ENCODE results near the gene AGK. TPM values are rescaled to one million over a fixed set of nuclear protein-coding genes. Genes with fewer than 3 reads are reported as not detected.

Gene AGK
- total and polyA plus RNA-seq, 2 of the 8 experiments (the other 6 are each of a cell fraction or from before 2014, with no cell fraction given): 25.8 to 34.0 TPM

- TF ChIP-seq SIN3A (conservative IDR thresholded peaks at IDR 0.05 in 1 of 2, IDR thresholded peaks at IDR 0.05 in 1 of 2; ENCODE audit: low read depth in 1 of 2, low read length in 2 of 2) (peak in 1 of 2 experiments; percentile 67; a peak in 1 of 4 replicates), FOSL1 (IDR thresholded peaks at IDR 0.05; ENCODE audit: insufficient read depth, low read depth, low read length) (0 out of 2 replicates have a peak, but pooled peaks have one; percentile 22), POLR2A (IDR thresholded peaks at IDR 0.05; ENCODE audit: control extremely low read depth in 1 of 2, low read depth in 2 of 2, low read length in 2 of 2) (0 out of 3 replicates have a peak, but pooled peaks of 1 of the 2 experiments have one; percentile 41), USF2 (IDR thresholded peaks at IDR 0.05; ENCODE audit: low read length) (no peak), ATF3 (IDR thresholded peaks at IDR 0.05; ENCODE audit: insufficient read depth, low read depth, low read length) (peak; percentile 38; the same call in 1 of the 2 replicates), TCF12 (IDR thresholded peaks at IDR 0.05; ENCODE audit: low read depth, low read length) (no peak), SUZ12 (IDR thresholded peaks at IDR 0.05; ENCODE audit: low read length) (0 out of 2 replicates have a peak, but pooled peaks have one; percentile 27), PHF8 (conservative IDR thresholded peaks at IDR 0.05; ENCODE audit: low read depth, low read length) (0 out of 2 replicates have a peak, but pooled peaks have one; percentile 32), SP1 (IDR thresholded peaks at IDR 0.05; ENCODE audit: low read depth, low read length) (0 out of 2 replicates have a peak, but pooled peaks have one; percentile 26), TAF1 (IDR thresholded peaks at IDR 0.05; ENCODE audit: low read depth, low read length) (peak; percentile 45; the same call in 1 of the 2 replicates), HDAC2 (IDR thresholded peaks at IDR 0.05; ENCODE audit: borderline replicate concordance in 1 of 2, low read depth in 2 of 2, low read length in 2 of 2) (no peak), KDM4A (IDR thresholded peaks at IDR 0.05; ENCODE audit: low read depth, low read length, severe bottlenecking) (peak; percentile 80), EGR1 (IDR thresholded peaks at IDR 0.05; ENCODE audit: borderline replicate concordance, low read depth, low read length) (0 out of 2 replicates have a peak, but pooled peaks have one; percentile 7), NANOG (IDR thresholded peaks at IDR 0.05; ENCODE audit: insufficient read depth, low read depth, low read length, poor library complexity, severe bottlenecking) (peak; percentile 16), GTF2F1 (IDR thresholded peaks at IDR 0.05; ENCODE audit: borderline replicate concordance, low read depth, low read length) (peak; percentile 61; the same call in 1 of the 2 replicates), CREB1 (IDR thresholded peaks at IDR 0.05) (peak; percentile 93)
Observed at GRCh38 chr7:141511676-141512396, 39.4 kb upstream of the AGK start (continued).
